Measurements from ENCODE around the gene DDX43. TPM values are rescaled to one million over a fixed set of nuclear protein-coding genes. Genes with fewer than 3 reads are reported as not detected.

The DDX43 gene
- total RNA-seq, 3 donors from 2014 or later (not counting 1 experiment from before 2014, with no cell fraction given) = 1.2 to 2.6 TPM; not detected in 1

DNA sequence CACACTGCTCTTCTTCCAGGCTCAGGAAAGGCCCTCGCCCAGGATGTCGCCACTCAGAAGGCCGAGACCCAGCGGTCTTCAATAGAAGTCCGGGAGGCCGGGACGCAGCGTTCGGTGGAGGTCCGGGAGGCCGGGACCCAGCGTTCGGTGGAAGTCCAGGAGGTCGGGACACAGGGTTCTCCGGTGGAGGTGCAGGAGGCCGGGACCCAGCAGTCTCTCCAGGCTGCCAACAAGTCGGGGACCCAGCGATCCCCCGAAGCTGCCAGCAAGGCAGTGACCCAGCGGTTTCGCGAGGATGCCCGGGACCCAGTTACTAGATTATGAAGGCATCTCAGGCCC, 31.1 kb upstream of the DDX43 start:
- H3K27me3 Mint-ChIP-seq (ENCODE audit: low read depth in 2 of 2) = no peaks in the 10 kb centered on the region
- H3K4me3 ChIP-seq (ENCODE audit: low read length) = no peak overlapping the region

DNA sequence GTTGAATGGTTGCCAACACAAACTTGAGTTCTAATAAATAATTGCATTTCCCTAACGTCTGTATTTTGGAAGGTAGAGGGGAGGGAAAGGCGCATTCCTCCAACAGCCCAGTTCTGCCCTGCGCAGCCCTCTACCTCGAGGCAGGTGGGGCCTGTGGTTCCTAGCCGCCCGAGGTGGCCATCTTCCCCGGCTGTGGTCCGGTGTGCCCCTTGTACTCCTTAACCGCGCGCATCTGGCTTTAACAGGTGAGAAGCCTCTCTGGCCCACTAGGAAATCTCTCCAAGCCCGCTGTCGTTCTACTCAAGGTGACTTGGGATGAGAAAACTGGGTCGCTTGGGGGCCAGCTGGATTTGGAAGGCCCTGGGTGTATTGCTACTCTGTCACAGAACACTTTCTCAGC, 30.5 kb upstream of the DDX43 start:
- ATAC-seq (no peak), DNase-seq (no peak)
- Histone ChIP-seq H3K4me1 (ENCODE audit: control insufficient read depth, insufficient read depth, low read length) (no peaks in the 10 kb centered on the region), H3K27me3 (ENCODE audit: control insufficient read depth, insufficient read depth, low read length) (no peaks in the 10 kb centered on the region), H3K36me3 (ENCODE audit: control insufficient read depth, insufficient read depth, low read length) (no peaks in the 10 kb centered on the region), H3K9me3 (ENCODE audit: control insufficient read depth, insufficient read depth, low read length) (no peaks in the 10 kb centered on the region), H3K27ac (ENCODE audit: low read length) (no peak overlapping the region), H3K4me3 (ENCODE audit: low read length) (no peak overlapping the region)
- no peaks in the 10 kb centered on the region for H3K4me1 Mint-ChIP-seq
- H3K9me3 Mint-ChIP-seq = no peaks in the 10 kb centered on the region
- 96% methylated on average over 14 of the region's 14 CpGs for WGBS (ENCODE audit: insufficient coverage)
- TF ChIP-seq, protein P1, sequence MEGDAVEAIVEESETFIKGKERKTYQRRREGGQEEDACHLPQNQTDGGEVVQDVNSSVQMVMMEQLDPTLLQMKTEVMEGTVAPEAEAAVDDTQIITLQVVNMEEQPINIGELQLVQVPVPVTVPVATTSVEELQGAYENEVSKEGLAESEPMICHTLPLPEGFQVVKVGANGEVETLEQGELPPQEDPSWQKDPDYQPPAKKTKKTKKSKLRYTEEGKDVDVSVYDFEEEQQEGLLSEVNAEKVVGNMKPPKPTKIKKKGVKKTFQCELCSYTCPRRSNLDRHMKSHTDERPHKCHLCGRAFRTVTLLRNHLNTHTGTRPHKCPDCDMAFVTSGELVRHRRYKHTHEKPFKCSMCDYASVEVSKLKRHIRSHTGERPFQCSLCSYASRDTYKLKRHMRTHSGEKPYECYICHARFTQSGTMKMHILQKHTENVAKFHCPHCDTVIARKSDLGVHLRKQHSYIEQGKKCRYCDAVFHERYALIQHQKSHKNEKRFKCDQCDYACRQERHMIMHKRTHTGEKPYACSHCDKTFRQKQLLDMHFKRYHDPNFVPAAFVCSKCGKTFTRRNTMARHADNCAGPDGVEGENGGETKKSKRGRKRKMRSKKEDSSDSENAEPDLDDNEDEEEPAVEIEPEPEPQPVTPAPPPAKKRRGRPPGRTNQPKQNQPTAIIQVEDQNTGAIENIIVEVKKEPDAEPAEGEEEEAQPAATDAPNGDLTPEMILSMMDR (IDR thresholded peaks at IDR 0.05) = no peak
- intact Hi-C loops (cut with micrococcal nuclease) = no loop called here
- H3K27me3 Mint-ChIP-seq (ENCODE audit: low read depth in 2 of 2) = no peaks in the 10 kb centered on the region
- no peaks in the 10 kb centered on the region for H3K36me3 Mint-ChIP-seq
- H3K4me3 Mint-ChIP-seq = no peak overlapping the region
- H3K27ac Mint-ChIP-seq = no peak overlapping the region

More for the DNA sequence above, 31.1 kb upstream of the DDX43 start:
- H3K9me3 Mint-ChIP-seq = no peaks in the 10 kb centered on the region
- Histone ChIP-seq H3K27me3 (ENCODE audit: control insufficient read depth, insufficient read depth, low read length) (no peaks in the 10 kb centered on the region), H3K27ac (ENCODE audit: low read length) (no peak overlapping the region), H3K4me1 (ENCODE audit: control insufficient read depth, insufficient read depth, low read length) (no peaks in the 10 kb centered on the region), H3K36me3 (ENCODE audit: control insufficient read depth, insufficient read depth, low read length) (no peaks in the 10 kb centered on the region), H3K9me3 (ENCODE audit: control insufficient read depth, insufficient read depth, low read length) (no peaks in the 10 kb centered on the region)
- intact Hi-C loops (cut with micrococcal nuclease) = no loop called here
- H3K4me3 Mint-ChIP-seq = no peak overlapping the region
- H3K27ac Mint-ChIP-seq = no peak overlapping the region
- ATAC-seq (no peak), DNase-seq (no peak)
- TF ChIP-seq, protein P1 (IDR thresholded peaks at IDR 0.05) = no peak
- no peaks in the 10 kb centered on the region for H3K4me1 Mint-ChIP-seq
- WGBS (ENCODE audit: insufficient coverage) = 96% methylated on average over 23 of the region's 23 CpGs
- H3K36me3 Mint-ChIP-seq = no peaks in the 10 kb centered on the region

DNA sequence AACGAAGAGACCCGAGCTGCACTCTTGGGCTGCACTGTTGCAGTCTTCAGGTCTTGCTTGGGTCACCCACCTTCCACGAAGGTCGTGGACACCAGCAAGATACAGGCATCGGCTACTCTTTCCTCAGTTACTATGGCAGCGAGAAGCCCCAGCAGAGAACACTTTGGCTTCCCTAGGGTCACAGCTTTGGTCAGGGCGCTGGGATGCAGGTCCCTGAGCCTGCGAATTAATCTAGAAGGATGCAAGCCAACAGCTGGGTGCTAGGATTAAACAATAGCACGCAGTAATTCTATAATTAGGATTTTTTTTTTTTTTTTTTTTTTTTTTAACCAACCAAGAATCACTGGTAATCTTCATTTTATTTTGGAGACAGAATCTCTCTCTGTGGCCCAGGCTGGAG, 30.1 kb upstream of the DDX43 start:
- TF ChIP-seq, protein P1 (IDR thresholded peaks at IDR 0.05) = no peak
- H3K27ac Mint-ChIP-seq = no peak overlapping the region
- no peaks in the 10 kb centered on the region for H3K36me3 Mint-ChIP-seq
- Histone ChIP-seq H3K4me1 (ENCODE audit: control insufficient read depth, insufficient read depth, low read length) (no peaks in the 10 kb centered on the region), H3K9me3 (ENCODE audit: control insufficient read depth, insufficient read depth, low read length) (no peaks in the 10 kb centered on the region), H3K27ac (ENCODE audit: low read length) (no peak overlapping the region), H3K4me3 (ENCODE audit: low read length) (no peak overlapping the region), H3K36me3 (ENCODE audit: control insufficient read depth, insufficient read depth, low read length) (no peaks in the 10 kb centered on the region), H3K27me3 (ENCODE audit: control insufficient read depth, insufficient read depth, low read length) (no peaks in the 10 kb centered on the region)
- 89% methylated on average over 8 of the region's 9 CpGs for WGBS (ENCODE audit: insufficient coverage)
- ATAC-seq = no peak
- H3K4me1 Mint-ChIP-seq = no peaks in the 10 kb centered on the region
- intact Hi-C loops (cut with micrococcal nuclease) = no loop called here
- no peak for DNase-seq
- H3K27me3 Mint-ChIP-seq (ENCODE audit: low read depth in 2 of 2) = no peaks in the 10 kb centered on the region
- no peak overlapping the region for H3K4me3 Mint-ChIP-seq
- H3K9me3 Mint-ChIP-seq = no peaks in the 10 kb centered on the region

DNA sequence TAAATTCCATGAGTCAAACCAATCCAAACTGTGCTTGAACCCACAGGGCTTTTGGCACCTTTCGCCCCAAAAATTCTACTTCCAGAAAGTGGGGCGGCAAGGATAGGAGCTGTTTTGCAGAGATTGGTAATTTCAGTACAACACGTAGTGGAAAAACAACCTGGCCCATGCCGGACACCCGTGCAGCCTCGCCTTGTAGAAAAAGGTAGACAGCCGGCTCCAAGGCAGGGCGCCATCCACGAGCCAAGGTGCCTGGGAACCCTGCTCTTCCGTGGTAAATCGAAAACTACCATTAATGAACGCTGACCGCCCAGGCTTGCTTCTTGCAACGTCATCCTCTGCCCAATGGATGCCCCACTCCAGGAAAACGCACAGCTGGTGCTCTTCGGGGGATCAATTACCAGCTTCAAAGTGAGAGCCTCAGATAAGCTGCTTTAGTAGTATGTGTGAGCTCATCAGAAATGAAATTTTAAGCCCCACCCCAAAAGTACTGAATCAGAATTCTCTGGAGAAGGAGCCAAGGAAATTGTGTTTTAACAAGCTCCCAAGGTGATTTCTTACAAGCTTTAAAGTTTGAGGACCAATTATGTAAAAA, 26.8 kb upstream of the DDX43 start:
- Mint-ChIP-seq H3K36me3 (no peaks in the 10 kb centered on the region), H3K4me3 (no peak overlapping the region), H3K4me1 (no peaks in the 10 kb centered on the region), H3K9me3 (no peaks in the 10 kb centered on the region), H3K27me3 (ENCODE audit: low read depth in 2 of 2) (no peaks in the 10 kb centered on the region), H3K27ac (no peak overlapping the region)
- Histone ChIP-seq H3K4me3 (ENCODE audit: low read length) (no peak overlapping the region), H3K4me1 (ENCODE audit: control insufficient read depth, insufficient read depth, low read length) (no peaks in the 10 kb centered on the region), H3K27me3 (ENCODE audit: control insufficient read depth, insufficient read depth, low read length) (no peaks in the 10 kb centered on the region), H3K36me3 (ENCODE audit: control insufficient read depth, insufficient read depth, low read length) (no peaks in the 10 kb centered on the region), H3K27ac (ENCODE audit: low read length) (no peak overlapping the region), H3K9me3 (ENCODE audit: control insufficient read depth, insufficient read depth, low read length) (peaks cover 10% of the 10 kb centered on the region)
- no peak for DNase-seq
- 84% methylated on average over 16 of the region's 16 CpGs for WGBS (ENCODE audit: insufficient coverage)
- intact Hi-C loops (cut with micrococcal nuclease) = no loop called here
- ATAC-seq = no peak
- TF ChIP-seq, protein P1 (IDR thresholded peaks at IDR 0.05) = no peak

Data from natural killer cell (primary cell).